ENCODE measurements around the gene SLC22A23.

The SLC22A23 gene

GRCh38 chr6:3347247-3347646, 109.6 kb downstream of the SLC22A23 start:
- no peak for TF ChIP-seq CTCF (IDR thresholded peaks at IDR 0.05; ENCODE audit: control insufficient read depth, extremely low read depth, insufficient read depth)
- no peak overlapping the region for H3K4me3 ChIP-seq (ENCODE audit: low read depth, low read length)
- DNase-seq (ENCODE audit: low read depth), result no peak

GRCh38 chr6:3346476-3346875, 110.4 kb downstream of the SLC22A23 start:
- TF ChIP-seq CTCF (IDR thresholded peaks at IDR 0.05; ENCODE audit: control insufficient read depth, extremely low read depth, insufficient read depth), result no peak
- H3K4me3 ChIP-seq (ENCODE audit: low read depth, low read length), result no peak overlapping the region
- DNase-seq (ENCODE audit: low read depth), result no peak

GRCh38 chr6:3345836-3346235, 111.0 kb downstream of the SLC22A23 start:
- DNase-seq (ENCODE audit: low read depth), result no peak
- TF ChIP-seq CTCF (IDR thresholded peaks at IDR 0.05; ENCODE audit: control insufficient read depth, extremely low read depth, insufficient read depth), result no peak
- no peak overlapping the region for H3K4me3 ChIP-seq (ENCODE audit: low read depth, low read length)

- no peak for DNase-seq (ENCODE audit: low read depth)
- no peak for TF ChIP-seq CTCF (IDR thresholded peaks at IDR 0.05; ENCODE audit: control insufficient read depth, extremely low read depth, insufficient read depth)
- no peak overlapping the region for H3K4me3 ChIP-seq (ENCODE audit: low read depth, low read length)
Observed at GRCh38 chr6:3343089-3343883, 113.6 kb downstream of the SLC22A23 start.

GRCh38 chr6:3341467-3341866, 115.4 kb downstream of the SLC22A23 start:
- H3K4me3 ChIP-seq (ENCODE audit: low read depth, low read length), result no peak overlapping the region

GRCh38 chr6:3340894-3341293, 116.0 kb downstream of the SLC22A23 start:
- DNase-seq (ENCODE audit: low read depth), result no peak
- TF ChIP-seq CTCF (IDR thresholded peaks at IDR 0.05; ENCODE audit: control insufficient read depth, extremely low read depth, insufficient read depth), result no peak
- H3K4me3 ChIP-seq (ENCODE audit: low read depth, low read length), result no peak overlapping the region

More at GRCh38 chr6:3341467-3341866, 115.4 kb downstream of the SLC22A23 start:
- no peak for DNase-seq (ENCODE audit: low read depth)
- no peak for TF ChIP-seq CTCF (IDR thresholded peaks at IDR 0.05; ENCODE audit: control insufficient read depth, extremely low read depth, insufficient read depth)

- no peak for DNase-seq (ENCODE audit: low read depth)
- H3K4me3 ChIP-seq (ENCODE audit: low read depth, low read length), result no peak overlapping the region
- TF ChIP-seq CTCF (IDR thresholded peaks at IDR 0.05; ENCODE audit: control insufficient read depth, extremely low read depth, insufficient read depth), result no peak
Observed at GRCh38 chr6:3340358-3340802, 116.5 kb downstream of the SLC22A23 start.
